ENCODE results near the gene POLR2L. TPM values are rescaled to one million over a fixed set of nuclear protein-coding genes. Genes with fewer than 3 reads are reported as not detected.

POLR2L gene
- polyA plus RNA-seq, 2 donors, result 64.9 to 177 TPM

GRCh38 chr11:870418-870817 lies 28.1 kb upstream of the POLR2L start:
- H3K4me1 ChIP-seq (ENCODE audit: control insufficient read depth in 2 of 2, insufficient read depth in 2 of 2, low read length in 1 of 2), result peaks cover 0 to 2% of the 10 kb centered on the region in 2 donors

GRCh38 chr11:870127-870413 lies 27.7 kb upstream of the POLR2L start:
- Histone ChIP-seq H3K27ac (ENCODE audit: low read depth in 2 of 2, low read length in 1 of 2) (no peak overlapping the region), H3K4me3 (ENCODE audit: low read depth in 1 of 2, low read length in 2 of 2) (no peak overlapping the region), H3K4me1 (ENCODE audit: control insufficient read depth in 2 of 2, insufficient read depth in 2 of 2, low read length in 1 of 2) (peaks cover 0 to 2% of the 10 kb centered on the region in 2 donors), H3K27me3 (ENCODE audit: control insufficient read depth in 1 of 2, insufficient read depth in 2 of 2, low read length in 2 of 2) (no peaks in the 10 kb centered on the region), H3K36me3 (ENCODE audit: control insufficient read depth in 2 of 2, insufficient read depth in 2 of 2, low read length in 1 of 2) (peaks cover 0 to 16% of the 10 kb centered on the region in 2 donors), H3K9me3 (ENCODE audit: control insufficient read depth in 2 of 2, insufficient read depth in 1 of 2, low read depth in 1 of 2, low read length in 1 of 2) (no peaks in the 10 kb centered on the region)
- WGBS, 2 donors, result 69 to 74% methylated on average over 8 of the region's 8 CpGs

More at GRCh38 chr11:870418-870817, 28.1 kb upstream of the POLR2L start:
- Histone ChIP-seq H3K27ac (ENCODE audit: low read depth in 2 of 2, low read length in 1 of 2) (no peak overlapping the region), H3K9me3 (ENCODE audit: control insufficient read depth in 2 of 2, insufficient read depth in 1 of 2, low read depth in 1 of 2, low read length in 1 of 2) (no peaks in the 10 kb centered on the region), H3K27me3 (ENCODE audit: control insufficient read depth in 1 of 2, insufficient read depth in 2 of 2, low read length in 2 of 2) (no peaks in the 10 kb centered on the region), H3K36me3 (ENCODE audit: control insufficient read depth in 2 of 2, insufficient read depth in 2 of 2, low read length in 1 of 2) (peaks cover 0 to 16% of the 10 kb centered on the region in 2 donors), H3K4me3 (ENCODE audit: low read depth in 1 of 2, low read length in 2 of 2) (no peak overlapping the region)
- WGBS, 2 donors, result 88 to 89% methylated on average over 8 of the region's 8 CpGs

- H3K9me3 ChIP-seq (ENCODE audit: control insufficient read depth in 2 of 2, insufficient read depth in 1 of 2, low read depth in 1 of 2, low read length in 1 of 2), result no peaks in the 10 kb centered on the region
- H3K27ac ChIP-seq (ENCODE audit: low read depth in 2 of 2, low read length in 1 of 2), result no peak overlapping the region
- peaks cover 0 to 16% of the 10 kb centered on the region in 2 donors for H3K36me3 ChIP-seq (ENCODE audit: control insufficient read depth in 2 of 2, insufficient read depth in 2 of 2, low read length in 1 of 2)
- H3K4me3 ChIP-seq (ENCODE audit: low read depth in 1 of 2, low read length in 2 of 2), result no peak overlapping the region
- H3K27me3 ChIP-seq (ENCODE audit: control insufficient read depth in 1 of 2, insufficient read depth in 2 of 2, low read length in 2 of 2), result no peaks in the 10 kb centered on the region
- peaks cover 0 to 2% of the 10 kb centered on the region in 2 donors for H3K4me1 ChIP-seq (ENCODE audit: control insufficient read depth in 2 of 2, insufficient read depth in 2 of 2, low read length in 1 of 2)
- WGBS, 2 donors, result 83 to 84% methylated on average over 25 of the region's 25 CpGs
These were observed 27.2 kb upstream of the POLR2L start for GRCh38 chr11:869399-870126.

GRCh38 chr11:868802-869201 lies 26.5 kb upstream of the POLR2L start:
- Histone ChIP-seq H3K27me3 (ENCODE audit: control insufficient read depth in 1 of 2, insufficient read depth in 2 of 2, low read length in 2 of 2) (no peaks in the 10 kb centered on the region), H3K4me3 (ENCODE audit: low read depth in 1 of 2, low read length in 2 of 2) (no peak overlapping the region), H3K36me3 (ENCODE audit: control insufficient read depth in 2 of 2, insufficient read depth in 2 of 2, low read length in 1 of 2) (peaks cover 0 to 16% of the 10 kb centered on the region in 2 donors), H3K4me1 (ENCODE audit: control insufficient read depth in 2 of 2, insufficient read depth in 2 of 2, low read length in 1 of 2) (peaks cover 0 to 2% of the 10 kb centered on the region in 2 donors), H3K27ac (ENCODE audit: low read depth in 2 of 2, low read length in 1 of 2) (no peak overlapping the region), H3K9me3 (ENCODE audit: control insufficient read depth in 2 of 2, insufficient read depth in 1 of 2, low read depth in 1 of 2, low read length in 1 of 2) (no peaks in the 10 kb centered on the region)
- WGBS, 2 donors, result 88 to 94% methylated on average over 12 of the region's 12 CpGs

GRCh38 chr11:868394-868793 lies 26.1 kb upstream of the POLR2L start:
- Histone ChIP-seq H3K27ac (ENCODE audit: low read depth in 2 of 2, low read length in 1 of 2) (no peak overlapping the region), H3K4me3 (ENCODE audit: low read depth in 1 of 2, low read length in 2 of 2) (no peak overlapping the region), H3K9me3 (ENCODE audit: control insufficient read depth in 2 of 2, insufficient read depth in 1 of 2, low read depth in 1 of 2, low read length in 1 of 2) (no peaks in the 10 kb centered on the region), H3K27me3 (ENCODE audit: control insufficient read depth in 1 of 2, insufficient read depth in 2 of 2, low read length in 2 of 2) (no peaks in the 10 kb centered on the region), H3K4me1 (ENCODE audit: control insufficient read depth in 2 of 2, insufficient read depth in 2 of 2, low read length in 1 of 2) (peaks cover 0 to 2% of the 10 kb centered on the region in 2 donors), H3K36me3 (ENCODE audit: control insufficient read depth in 2 of 2, insufficient read depth in 2 of 2, low read length in 1 of 2) (peaks cover 0 to 16% of the 10 kb centered on the region in 2 donors)
- 86 to 90% methylated on average over 17 of the region's 17 CpGs for WGBS, 2 donors

- Histone ChIP-seq H3K4me1 (ENCODE audit: control insufficient read depth in 2 of 2, insufficient read depth in 2 of 2, low read length in 1 of 2) (peaks cover 0 to 2% of the 10 kb centered on the region in 2 donors), H3K27me3 (ENCODE audit: control insufficient read depth in 1 of 2, insufficient read depth in 2 of 2, low read length in 2 of 2) (no peaks in the 10 kb centered on the region), H3K9me3 (ENCODE audit: control insufficient read depth in 2 of 2, insufficient read depth in 1 of 2, low read depth in 1 of 2, low read length in 1 of 2) (no peaks in the 10 kb centered on the region), H3K36me3 (ENCODE audit: control insufficient read depth in 2 of 2, insufficient read depth in 2 of 2, low read length in 1 of 2) (peaks cover 0 to 16% of the 10 kb centered on the region in 2 donors), H3K27ac (ENCODE audit: low read depth in 2 of 2, low read length in 1 of 2) (no peak overlapping the region), H3K4me3 (ENCODE audit: low read depth in 1 of 2, low read length in 2 of 2) (no peak overlapping the region)
- 80 to 85% methylated on average over 8 of the region's 8 CpGs for WGBS, 2 donors
These were observed 25.6 kb upstream of the POLR2L start for GRCh38 chr11:867856-868358.

- Histone ChIP-seq H3K27me3 (ENCODE audit: control insufficient read depth in 1 of 2, insufficient read depth in 2 of 2, low read length in 2 of 2) (no peaks in the 10 kb centered on the region), H3K4me1 (ENCODE audit: control insufficient read depth in 2 of 2, insufficient read depth in 2 of 2, low read length in 1 of 2) (peaks cover 0 to 3% of the 10 kb centered on the region in 2 donors), H3K4me3 (ENCODE audit: low read depth in 1 of 2, low read length in 2 of 2) (no peak overlapping the region), H3K9me3 (ENCODE audit: control insufficient read depth in 2 of 2, insufficient read depth in 1 of 2, low read depth in 1 of 2, low read length in 1 of 2) (no peaks in the 10 kb centered on the region), H3K36me3 (ENCODE audit: control insufficient read depth in 2 of 2, insufficient read depth in 2 of 2, low read length in 1 of 2) (peaks cover 0 to 16% of the 10 kb centered on the region in 2 donors), H3K27ac (ENCODE audit: low read depth in 2 of 2, low read length in 1 of 2) (no peak overlapping the region)
- WGBS, 2 donors, result 78 to 85% methylated on average over 14 of the region's 14 CpGs
These were observed 24.2 kb upstream of the POLR2L start for GRCh38 chr11:866481-866880.

- Histone ChIP-seq H3K4me1 (ENCODE audit: control insufficient read depth in 2 of 2, insufficient read depth in 2 of 2, low read length in 1 of 2) (peaks cover 0 to 3% of the 10 kb centered on the region in 2 donors), H3K9me3 (ENCODE audit: control insufficient read depth in 2 of 2, insufficient read depth in 1 of 2, low read depth in 1 of 2, low read length in 1 of 2) (no peaks in the 10 kb centered on the region), H3K36me3 (ENCODE audit: control insufficient read depth in 2 of 2, insufficient read depth in 2 of 2, low read length in 1 of 2) (peaks cover 0 to 16% of the 10 kb centered on the region in 2 donors), H3K27ac (ENCODE audit: low read depth in 2 of 2, low read length in 1 of 2) (no peak overlapping the region), H3K27me3 (ENCODE audit: control insufficient read depth in 1 of 2, insufficient read depth in 2 of 2, low read length in 2 of 2) (no peaks in the 10 kb centered on the region), H3K4me3 (ENCODE audit: low read depth in 1 of 2, low read length in 2 of 2) (no peak overlapping the region)
- 67 to 70% methylated on average over 41 of the region's 41 CpGs for WGBS, 2 donors
These were observed 23.4 kb upstream of the POLR2L start for GRCh38 chr11:865462-866430.

GRCh38 chr11:864898-865297 lies 22.6 kb upstream of the POLR2L start:
- no peaks in the 10 kb centered on the region for H3K27me3 ChIP-seq (ENCODE audit: control insufficient read depth in 1 of 2, insufficient read depth in 2 of 2, low read length in 2 of 2)
- H3K4me1 ChIP-seq (ENCODE audit: control insufficient read depth in 2 of 2, insufficient read depth in 2 of 2, low read length in 1 of 2), result peaks cover 3 to 8% of the 10 kb centered on the region in 2 donors
- 83 to 86% methylated on average over 10 of the region's 11 CpGs for WGBS, 2 donors
- H3K9me3 ChIP-seq (ENCODE audit: control insufficient read depth in 2 of 2, insufficient read depth in 1 of 2, low read depth in 1 of 2, low read length in 1 of 2), result no peaks in the 10 kb centered on the region
- H3K4me3 ChIP-seq (ENCODE audit: low read depth in 1 of 2, low read length in 2 of 2), result no peak overlapping the region
- no peak overlapping the region for H3K27ac ChIP-seq (ENCODE audit: low read depth in 2 of 2, low read length in 1 of 2)
- peaks cover 0 to 12% of the 10 kb centered on the region in 2 donors for H3K36me3 ChIP-seq (ENCODE audit: control insufficient read depth in 2 of 2, insufficient read depth in 2 of 2, low read length in 1 of 2)
